NCI-H524 (cell line): ENCODE data around the gene ATPAF2.
A peak's percentile ranks its signal among the peaks of the same experiment; 100 is the strongest.

Experiments used
- DNase-seq, 2 experiments: peaks; one replicate each; lab custom pipeline; 2025; lab: John Stamatoyannopoulos, UW

The ATPAF2 gene

GRCh38 chr17:18039535-18040260 is 730 bp upstream of the ATPAF2 start:
- no peak for DNase-seq

- no peak for DNase-seq
Observed at GRCh38 chr17:18038149-18038850, 668 bp downstream of the ATPAF2 start.

GRCh38 chr17:18037486-18037885 is 1.5 kb downstream of the ATPAF2 start:
- no peak for DNase-seq

- DNase-seq = no peak
Observed at GRCh38 chr17:18035704-18036103, 3.3 kb downstream of the ATPAF2 start.

GRCh38 chr17:18033442-18034099 is 5.4 kb downstream of the ATPAF2 start:
- DNase-seq = peak; percentile 56 to 85

GRCh38 chr17:18031955-18032354 is 7.0 kb downstream of the ATPAF2 start:
- no peak for DNase-seq

GRCh38 chr17:18028952-18029540 is 9.9 kb downstream of the ATPAF2 start:
- DNase-seq = peak; percentile 88 to 90

GRCh38 chr17:18028114-18028951 is 10.6 kb downstream of the ATPAF2 start:
- DNase-seq = peak; percentile 88 to 90

- DNase-seq = no peak
Observed at GRCh38 chr17:18027280-18027679, 11.7 kb downstream of the ATPAF2 start.

- peak; percentile 79 to 88 for DNase-seq
Observed at GRCh38 chr17:18025945-18026776, 12.8 kb downstream of the ATPAF2 start.

GRCh38 chr17:18025241-18025944 is 13.6 kb downstream of the ATPAF2 start:
- no peak for DNase-seq

- DNase-seq = no peak
Observed at GRCh38 chr17:18021372-18021771, 17.6 kb downstream of the ATPAF2 start.

GRCh38 chr17:18020971-18021370 is 18.0 kb downstream of the ATPAF2 start:
- no peak for DNase-seq

- DNase-seq = no peak
Observed at GRCh38 chr17:18019838-18020154, 19.2 kb downstream of the ATPAF2 start.

- no peak for DNase-seq
Observed at GRCh38 chr17:18018411-18018921, 20.5 kb downstream of the ATPAF2 start.

GRCh38 chr17:18017958-18018357 is 21.0 kb downstream of the ATPAF2 start:
- no peak for DNase-seq

GRCh38 chr17:18016426-18016825 is 22.5 kb downstream of the ATPAF2 start:
- DNase-seq = no peak

GRCh38 chr17:18015593-18015992 is 23.4 kb downstream of the ATPAF2 start:
- peak; percentile 93 to 97 for DNase-seq

GRCh38 chr17:18014006-18014405 is 25.0 kb downstream of the ATPAF2 start:
- no peak for DNase-seq

GRCh38 chr17:18011286-18011685 is 27.7 kb downstream of the ATPAF2 start:
- DNase-seq = no peak
